Stimulated activated CD8-positive, alpha-beta memory T cell treated with anti-CD3 and anti-CD28 coated beads, Interleukin-15, amount 100 ng/mL, for 1 hour (primary cell): ENCODE results near the gene FOXP1.

Experiments
- DNase-seq: peaks from one replicate; pipeline ENCODE4 v3.0.0-alpha.2; 2020; ENCODE audit warnings: low read depth

Gene FOXP1

DNA sequence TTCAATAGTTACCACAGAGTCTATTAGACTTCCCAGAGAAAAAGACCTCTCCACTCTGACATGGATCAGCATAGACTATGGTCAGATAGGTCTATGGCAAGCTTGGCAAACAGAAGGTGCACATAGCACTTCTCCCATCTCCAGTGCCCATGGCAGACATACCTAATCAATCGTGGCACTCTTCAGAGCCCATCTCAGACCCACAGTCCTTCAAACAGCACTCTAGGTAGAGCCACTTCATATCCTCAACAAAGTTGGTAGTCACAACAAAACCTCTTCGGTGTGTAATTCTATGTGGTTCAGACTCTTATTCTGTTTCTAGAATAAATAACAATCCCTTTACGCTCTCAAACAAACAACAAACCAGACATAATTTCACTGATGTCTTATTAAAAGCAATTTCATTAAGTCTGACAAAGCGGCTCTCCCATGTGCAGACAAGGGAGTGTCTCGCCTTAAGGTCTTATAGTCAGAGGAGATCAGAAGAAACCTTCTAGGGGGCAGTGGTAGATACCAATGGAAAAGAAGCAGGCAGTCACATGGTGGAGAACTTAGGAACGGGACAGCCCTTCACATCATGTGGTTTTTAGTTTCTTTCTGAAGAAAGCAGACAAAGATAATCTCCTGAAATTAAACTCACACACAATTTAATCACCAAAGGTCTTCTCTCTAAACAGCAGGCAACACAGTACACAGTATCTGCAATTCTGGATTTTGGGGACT lies 483.4 kb downstream of the FOXP1 start:
- no peak for DNase-seq

DNA sequence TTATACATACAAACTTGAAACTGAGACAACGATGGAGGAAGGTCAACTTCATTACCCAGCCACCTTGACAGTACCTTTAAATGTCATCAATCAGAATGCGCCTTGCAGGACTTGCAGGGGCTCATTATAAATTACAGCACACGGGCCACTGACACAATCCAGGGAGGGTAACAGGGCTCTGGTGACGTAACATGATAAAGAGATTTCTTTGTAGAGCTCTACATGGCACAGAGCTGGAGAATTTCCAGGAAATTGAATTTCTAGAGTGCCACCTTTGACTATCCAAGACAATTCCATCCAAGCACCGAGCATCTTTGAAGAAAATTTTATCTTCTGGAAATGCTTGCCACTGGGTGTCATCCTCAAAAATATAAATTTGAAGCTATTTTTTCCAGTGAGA lies 486.0 kb downstream of the FOXP1 start:
- DNase-seq = no peak

DNA sequence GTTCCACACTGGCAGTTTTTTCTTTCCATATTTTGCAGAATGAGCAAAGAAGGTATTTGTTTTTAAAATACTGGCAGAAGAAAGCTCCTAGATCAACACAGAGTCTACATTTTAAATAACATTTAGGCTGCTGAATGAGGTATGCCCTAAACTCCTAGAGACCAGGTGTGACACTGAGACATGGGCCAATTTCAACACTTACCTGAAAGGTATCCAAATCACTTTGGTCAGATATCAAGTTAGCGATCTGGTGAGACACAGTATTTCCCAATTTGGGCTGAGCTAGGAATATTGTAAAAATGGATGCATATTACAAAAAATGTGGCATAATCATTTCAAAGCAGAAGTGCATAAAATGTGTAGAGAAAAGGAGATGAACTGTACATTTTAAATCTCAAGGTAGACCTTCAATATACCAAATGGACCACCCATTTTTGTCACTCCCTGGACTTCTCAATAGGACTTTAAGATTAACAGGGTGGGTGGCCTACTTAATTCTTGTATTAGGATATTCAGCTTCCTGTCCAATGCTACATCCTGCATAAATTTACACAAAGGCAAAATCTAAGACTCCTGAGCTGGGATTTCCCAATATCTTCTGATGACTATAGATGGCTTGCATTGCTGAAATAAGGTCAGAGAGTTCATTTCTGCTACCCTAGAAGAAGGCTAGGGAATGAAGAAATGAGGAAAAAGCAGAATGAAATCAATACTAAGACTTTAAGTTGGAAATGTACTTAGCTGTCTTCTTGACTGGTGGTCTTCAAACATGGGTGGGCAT lies 487.8 kb downstream of the FOXP1 start:
- DNase-seq = no peak

DNA sequence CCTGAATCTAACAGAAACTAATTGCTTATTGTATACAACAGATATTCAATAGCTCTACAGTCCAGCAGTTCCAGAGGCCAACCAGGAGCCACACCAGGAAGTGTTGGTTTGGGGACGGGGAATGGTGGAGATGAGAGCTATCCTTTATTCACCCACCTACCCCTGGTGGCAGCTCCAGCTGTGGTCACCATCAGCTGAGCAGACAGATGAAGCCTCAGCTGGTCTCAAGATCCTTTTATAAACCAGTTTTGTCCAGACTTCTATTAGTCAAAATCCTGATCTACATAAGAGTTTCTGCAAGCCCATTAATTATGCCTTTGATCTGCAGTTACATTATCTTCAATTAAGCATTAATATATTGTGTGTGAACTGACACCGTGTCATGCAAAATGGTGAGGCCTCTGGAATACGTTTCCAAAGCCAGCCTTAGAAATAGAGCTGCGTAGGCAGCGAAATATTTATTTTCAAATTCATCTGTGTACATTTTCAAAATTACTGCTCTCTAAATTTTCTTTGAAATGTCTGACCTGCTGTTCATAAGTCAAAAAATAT lies 488.8 kb downstream of the FOXP1 start:
- no peak for DNase-seq

DNA sequence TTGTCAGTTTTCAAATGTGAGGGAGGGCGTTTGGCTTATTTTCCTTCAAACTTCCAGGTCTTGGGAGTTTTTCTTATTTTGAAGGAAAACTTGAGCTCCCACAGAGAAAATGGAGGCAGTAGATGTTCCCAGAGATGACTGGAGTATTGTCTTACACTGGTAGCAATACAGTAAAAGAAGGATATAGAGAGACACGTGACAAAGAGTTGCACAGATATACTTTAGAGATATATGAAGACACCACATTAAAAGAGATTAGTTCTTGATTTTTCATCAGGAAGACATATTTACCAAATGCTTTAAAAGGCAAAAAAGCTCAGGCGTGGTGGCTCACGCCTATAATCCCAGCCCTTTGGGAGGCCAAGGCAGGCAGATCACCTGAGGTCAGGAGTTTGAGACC lies 490.9 kb downstream of the FOXP1 start:
- DNase-seq = no peak

DNA sequence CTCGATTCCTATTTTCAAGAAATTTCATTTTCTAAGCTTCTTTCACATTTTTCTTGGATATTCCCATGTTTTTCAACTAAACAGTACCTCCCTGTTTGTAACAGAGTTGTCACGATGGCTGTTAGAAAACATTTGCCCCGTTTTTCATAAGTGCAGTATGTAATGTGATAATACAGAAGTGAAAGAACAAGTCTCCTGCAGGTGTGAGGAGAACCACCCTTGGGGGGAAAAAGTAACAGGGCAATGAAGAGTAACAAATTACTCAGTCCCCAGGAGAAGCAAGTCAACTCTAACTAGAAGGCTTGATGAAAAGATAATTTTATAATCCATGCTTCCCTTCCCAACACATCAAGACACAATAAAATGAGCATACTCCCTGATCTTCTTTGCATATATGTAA lies 493.3 kb downstream of the FOXP1 start:
- DNase-seq = no peak

DNA sequence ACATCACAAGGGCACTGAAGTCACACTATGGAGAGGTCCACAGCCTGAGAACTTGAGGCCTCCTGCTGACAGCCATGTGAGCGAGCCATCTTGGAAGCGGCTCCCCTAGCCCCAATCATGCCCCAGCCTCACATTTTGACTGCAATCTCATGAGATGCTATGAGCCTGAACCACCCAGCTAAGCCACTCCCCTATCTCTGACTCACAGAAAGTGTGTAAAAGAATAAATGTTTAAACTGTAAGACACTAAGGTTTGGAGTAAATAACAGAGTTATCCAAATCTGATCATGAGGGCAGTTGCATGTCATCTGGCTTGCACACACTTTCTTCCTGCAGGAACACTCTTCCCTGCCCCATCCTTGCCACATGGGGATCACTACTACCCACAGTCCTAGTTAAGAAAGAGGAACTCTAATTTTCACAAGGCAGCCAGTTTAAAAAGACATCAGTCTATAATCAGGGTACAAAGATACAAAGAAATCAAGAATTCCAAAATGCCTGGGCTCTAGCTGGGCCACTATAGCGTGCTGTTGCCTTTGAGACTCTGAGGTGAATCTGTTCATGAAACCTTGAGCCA lies 494.2 kb downstream of the FOXP1 start:
- no peak for DNase-seq

DNA sequence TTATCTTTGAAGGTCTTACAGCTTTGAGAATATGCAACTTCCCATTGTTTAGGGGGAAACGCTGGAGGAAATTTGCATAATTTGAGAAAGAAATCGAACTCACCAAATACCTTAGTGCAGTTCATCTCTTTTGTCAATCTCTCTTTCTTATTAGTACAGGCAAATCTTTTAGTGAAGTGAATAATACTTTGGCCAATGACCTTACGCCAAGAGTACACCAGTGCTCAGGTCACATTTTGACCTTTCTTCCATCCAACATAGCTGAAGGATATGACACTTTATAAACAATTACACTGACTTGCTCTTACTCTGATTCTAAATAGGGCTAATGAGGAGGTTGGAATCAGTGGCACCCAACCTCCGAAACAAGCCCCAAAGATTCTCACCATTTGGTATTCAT lies 494.8 kb downstream of the FOXP1 start:
- no peak for DNase-seq

DNA sequence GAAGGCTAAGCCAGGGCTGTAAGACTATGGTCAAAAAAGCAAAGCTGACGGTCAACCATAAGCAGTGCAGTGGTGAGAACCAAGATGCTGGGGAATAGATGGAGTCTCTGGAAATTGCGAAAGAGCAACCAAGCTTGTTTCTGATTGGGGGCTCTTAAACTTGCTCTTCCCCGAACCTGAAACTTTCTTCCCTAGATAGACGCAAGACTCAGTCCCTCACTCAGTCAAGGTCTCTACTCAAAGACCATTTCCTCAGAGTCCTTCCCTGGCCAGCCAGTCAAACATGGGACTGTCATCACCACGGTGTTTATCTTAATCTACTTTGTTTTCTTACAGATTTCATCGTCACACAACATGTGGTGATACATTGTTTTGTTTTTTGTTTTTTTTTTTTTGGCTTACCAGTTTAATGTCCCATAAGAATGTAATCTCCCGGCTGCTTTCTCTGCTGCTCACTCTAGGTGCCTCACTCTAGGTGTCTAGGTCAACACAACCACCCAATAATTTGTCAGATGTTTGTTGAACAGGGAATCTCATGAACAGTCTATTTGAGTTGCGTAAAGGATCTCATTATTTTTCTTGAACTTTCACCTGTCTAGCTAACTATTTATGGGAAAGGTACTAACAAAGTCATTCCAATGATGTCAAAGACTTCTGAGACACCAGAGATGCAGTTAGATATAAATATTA lies 495.4 kb downstream of the FOXP1 start:
- DNase-seq = no peak

DNA sequence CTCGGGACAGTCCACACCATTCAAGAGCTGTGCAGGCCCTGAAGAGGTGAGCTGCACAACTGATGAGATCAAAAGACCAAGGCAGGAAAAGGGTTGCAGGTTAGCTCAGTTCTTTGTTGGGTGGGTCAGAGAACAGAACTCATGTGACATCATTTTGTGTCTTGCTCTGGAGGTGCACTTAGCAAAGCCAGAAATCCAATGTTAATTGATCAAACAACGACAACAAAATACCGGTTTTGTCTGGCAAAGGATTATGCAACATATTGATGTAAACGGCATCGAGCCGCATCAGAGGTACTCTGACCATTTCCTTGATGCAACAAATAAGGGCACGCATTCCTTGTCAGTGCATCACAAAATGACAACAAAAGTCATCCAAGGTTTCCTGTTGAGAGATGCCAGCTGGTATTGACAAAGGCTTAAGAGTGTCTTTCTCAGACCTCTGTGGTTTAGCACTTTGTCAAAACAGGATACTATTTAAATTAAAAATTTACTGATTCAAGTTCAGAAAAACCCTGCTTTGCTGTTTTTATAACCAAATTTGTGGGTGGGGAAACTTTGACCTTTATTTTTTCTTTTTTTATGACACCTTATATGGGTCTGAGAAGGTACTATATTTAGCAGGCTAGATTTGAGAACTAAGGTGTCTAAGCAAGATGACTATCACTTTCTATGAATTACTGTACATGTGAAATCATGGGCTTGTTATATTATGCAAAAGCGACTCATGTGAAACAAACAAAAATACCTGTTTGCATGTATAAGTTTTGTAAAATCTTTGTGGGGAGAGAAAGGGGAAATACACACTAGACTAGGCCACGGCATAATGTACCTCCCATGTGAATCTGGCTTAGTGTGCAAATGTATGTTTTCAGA lies 496.1 kb downstream of the FOXP1 start:
- no peak for DNase-seq

DNA sequence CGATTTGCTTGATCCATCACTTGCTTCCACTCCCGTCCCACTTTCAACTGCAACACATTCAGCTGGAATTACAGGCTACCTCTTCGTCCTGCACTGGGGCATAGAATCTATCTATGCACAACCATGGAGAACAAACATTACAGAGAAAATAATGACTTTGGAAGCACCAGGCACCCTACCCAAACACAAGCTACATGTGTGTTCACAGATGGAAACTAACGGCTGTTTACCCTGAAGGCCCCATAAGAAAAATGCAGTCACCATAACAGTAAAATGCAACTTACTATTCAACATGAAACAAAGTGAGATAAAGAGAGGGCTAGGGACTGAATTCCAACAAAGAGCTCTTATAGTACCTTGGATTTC lies 496.8 kb downstream of the FOXP1 start:
- no peak for DNase-seq

DNA sequence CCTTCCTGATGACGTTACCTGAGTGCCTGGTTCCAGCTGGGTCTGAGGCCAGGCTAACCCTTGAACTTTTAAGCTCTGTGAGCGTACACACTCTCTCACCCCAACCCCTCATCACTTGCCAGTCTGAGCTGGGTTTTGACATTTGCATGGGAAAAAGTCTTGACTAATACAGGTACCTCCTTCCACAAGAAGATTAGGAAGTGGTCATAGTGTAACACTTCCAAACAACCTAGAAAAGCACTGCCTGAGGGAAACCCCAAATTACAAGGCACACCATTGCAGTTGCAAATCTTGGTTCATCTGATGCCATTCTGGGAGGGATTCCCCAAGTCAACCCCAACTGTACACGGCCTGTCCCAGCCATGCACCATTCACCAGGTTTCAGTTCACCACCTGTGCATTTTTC lies 499.8 kb downstream of the FOXP1 start:
- DNase-seq = no peak

DNA sequence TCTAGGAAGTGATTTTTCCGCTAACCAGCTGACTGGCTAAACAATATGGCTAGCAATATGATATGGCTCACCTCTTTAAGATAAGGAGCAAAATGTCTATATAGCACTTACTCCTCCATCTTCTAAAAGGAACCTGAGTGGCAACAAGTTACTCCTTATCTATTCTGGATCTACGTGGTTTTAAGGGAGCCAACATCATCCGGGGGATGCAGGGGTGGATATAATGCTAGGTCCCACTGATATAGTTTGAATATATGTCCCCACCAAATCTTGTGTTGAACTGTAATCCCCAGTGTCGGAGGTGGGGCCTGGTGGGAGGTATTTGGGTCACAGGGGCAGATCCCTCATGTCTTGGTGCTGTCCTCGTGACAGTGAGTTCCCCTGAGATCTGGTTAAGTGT lies 500.7 kb downstream of the FOXP1 start:
- no peak for DNase-seq

DNA sequence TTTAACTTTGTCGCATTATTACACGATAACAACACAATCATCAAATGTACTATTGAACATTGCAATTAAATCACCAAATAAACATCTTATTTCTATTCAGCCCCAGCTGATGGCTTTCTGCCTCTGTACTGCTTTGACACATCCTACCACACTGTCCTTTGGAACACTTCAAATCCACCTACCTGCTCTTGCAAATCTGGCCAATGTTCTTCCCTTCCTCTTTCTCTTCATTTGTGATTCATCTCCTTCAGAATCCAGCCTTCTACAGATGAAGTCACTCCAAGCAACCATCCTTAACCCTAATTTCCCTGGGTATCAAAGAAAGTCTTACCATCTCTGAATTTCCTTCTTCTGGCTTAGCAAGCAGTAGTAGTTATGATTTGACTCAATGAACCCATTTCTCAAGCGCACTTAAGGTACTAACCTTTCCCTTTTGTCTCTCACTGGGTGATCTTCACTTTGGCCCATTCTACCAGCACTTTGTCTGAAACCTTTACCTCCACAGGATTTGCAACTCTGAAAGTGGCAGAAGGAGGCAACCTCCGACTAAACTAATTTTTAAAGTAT lies 502.9 kb downstream of the FOXP1 start:
- no peak for DNase-seq

DNA sequence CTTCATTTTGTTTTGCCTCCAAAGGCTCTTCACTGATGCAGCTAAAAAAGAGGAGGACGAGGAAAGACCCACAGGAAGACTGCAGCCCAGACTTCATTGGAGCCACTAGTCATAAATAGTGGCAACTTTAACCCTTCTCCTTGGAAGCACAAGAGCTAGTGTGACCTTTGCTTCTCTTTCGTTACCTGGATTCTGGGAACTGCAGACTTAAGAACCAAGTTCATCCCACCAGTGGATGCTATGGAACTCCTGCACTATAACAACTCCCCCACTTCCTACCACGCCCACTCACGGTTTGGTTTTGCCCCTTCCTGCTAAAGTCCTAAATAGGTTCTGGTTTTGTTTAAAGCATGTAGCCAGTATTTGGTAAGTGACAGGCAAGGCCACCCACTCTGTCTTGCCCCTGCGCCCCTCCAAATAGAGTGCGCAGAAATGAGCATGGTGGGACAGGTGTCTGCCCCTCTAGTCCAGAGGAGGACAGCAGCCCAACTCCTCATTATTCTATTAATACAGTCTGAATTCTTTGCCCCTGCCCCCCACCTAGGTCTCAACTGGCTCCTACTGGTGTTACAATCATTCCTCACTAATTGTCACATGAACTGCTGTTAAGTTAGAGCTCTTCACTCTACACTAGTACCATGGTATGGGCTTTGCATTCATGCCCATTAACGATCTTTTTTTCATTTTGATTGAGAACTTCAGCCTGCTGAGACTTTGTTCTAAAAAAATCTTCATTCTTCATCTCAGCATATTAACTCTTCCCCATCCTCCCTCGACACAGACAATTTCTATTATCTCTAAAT lies 504.6 kb downstream of the FOXP1 start:
- no peak for DNase-seq

DNA sequence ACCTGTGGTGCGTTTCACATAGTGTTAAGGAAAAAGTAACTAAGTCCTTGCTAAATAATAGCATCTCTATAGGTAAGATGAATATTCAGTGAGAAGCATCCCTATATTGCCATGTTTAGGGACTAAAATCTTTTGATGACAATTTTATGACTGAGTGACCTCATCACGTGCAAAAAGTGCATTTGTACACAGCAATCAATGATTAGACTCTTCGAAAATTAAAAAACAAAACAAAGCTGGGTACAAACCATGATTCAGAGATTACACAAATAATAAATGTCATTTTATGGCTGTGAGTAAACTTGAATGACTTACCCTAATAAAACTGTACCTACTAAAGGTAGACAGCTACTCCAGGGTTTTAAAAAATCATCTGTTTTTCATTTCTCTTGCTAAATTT lies 505.3 kb downstream of the FOXP1 start:
- DNase-seq = no peak

DNA sequence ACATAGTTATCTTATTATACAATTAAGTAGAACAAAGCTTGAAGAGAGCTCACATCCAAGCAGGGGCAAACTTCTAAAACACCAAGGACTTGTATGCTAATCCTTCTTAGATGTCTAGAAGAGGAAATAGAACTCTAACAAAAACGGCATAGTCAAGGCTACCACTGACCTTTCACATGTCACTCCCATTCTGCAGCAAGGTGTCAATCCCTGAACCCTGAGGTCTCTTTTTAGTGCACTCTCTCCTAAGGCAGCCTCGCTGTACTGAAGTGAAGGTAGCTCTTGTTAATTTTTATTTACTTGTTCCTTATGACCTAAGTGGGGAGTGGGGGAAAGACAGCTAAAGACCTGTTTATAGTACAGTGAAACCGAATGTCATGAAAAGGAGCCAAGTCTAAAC lies 506.5 kb downstream of the FOXP1 start:
- DNase-seq = no peak

DNA sequence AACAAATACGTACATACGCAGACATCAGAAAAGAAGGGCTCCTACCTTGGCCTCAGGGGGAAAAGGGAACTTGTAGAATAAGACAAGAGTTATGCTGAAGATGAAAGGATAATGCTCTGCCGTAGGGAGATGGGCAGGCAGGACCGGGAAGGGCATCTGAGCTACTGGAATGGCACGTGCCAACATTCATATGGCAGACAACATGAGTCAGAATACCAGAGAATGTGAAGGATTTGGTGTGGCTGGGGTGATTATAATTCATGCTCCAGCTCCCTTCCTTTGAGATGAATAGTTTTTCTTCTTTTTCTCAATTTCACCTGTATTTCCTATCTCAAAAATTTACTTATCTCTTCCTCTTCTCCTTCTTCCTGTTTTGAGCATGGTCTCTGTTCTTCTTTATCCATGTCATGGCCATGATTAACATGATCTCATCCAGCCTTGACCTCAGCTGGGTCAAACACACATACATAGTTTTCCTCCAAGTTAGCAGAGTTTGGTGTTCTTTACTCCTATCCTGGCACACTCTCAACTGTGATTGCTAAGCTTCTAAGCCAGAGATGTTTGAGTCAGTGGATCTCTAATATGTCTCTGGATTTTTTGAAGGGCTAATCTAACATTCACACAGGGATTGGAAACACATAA lies 507.0 kb downstream of the FOXP1 start:
- DNase-seq = no peak

DNA sequence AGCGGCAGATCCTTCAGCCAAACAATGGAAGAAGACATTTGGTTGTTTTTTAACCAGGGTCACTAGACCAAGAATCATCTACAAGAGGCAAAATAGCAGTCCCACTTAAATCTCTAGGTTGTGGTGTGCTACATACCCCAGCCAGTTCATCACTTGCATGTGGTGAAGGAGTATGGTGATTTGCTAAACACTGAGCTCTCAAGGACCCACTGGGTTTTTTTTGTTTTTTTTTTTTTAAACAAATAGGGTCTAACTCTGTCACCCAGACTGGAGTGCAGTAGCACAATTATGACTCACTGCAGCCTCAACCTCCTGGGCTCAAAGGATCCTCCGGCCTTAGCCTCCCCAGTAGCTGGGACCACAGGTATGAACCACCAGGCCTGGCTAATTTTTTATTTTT lies 508.0 kb downstream of the FOXP1 start:
- no peak for DNase-seq

DNA sequence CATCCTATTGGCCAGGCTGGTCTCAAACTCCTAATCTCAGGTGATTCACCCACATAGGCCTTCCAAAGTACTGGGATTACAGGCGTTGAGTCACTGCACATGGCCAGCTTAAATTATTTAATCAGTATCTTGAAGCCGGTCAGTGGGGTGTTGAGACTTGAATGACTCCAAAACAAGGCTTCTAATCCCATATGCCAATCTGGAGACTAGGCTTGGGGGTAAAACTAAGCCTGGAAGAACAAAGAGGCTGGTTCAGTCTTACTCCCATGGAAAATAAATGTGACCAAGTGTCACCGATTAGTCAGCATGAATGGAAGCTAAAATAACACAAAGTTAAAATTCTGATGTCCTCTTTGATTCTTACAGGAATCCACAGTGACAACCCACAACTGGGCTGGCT lies 509.1 kb downstream of the FOXP1 start:
- no peak for DNase-seq
